ENCODE results near the gene EMD.
"Not testable (repeated sequence)": the region's sequence is repeated elsewhere in the genome, so short reads cannot be mapped to it uniquely, and the experiment has no call there.

The EMD gene

DNA sequence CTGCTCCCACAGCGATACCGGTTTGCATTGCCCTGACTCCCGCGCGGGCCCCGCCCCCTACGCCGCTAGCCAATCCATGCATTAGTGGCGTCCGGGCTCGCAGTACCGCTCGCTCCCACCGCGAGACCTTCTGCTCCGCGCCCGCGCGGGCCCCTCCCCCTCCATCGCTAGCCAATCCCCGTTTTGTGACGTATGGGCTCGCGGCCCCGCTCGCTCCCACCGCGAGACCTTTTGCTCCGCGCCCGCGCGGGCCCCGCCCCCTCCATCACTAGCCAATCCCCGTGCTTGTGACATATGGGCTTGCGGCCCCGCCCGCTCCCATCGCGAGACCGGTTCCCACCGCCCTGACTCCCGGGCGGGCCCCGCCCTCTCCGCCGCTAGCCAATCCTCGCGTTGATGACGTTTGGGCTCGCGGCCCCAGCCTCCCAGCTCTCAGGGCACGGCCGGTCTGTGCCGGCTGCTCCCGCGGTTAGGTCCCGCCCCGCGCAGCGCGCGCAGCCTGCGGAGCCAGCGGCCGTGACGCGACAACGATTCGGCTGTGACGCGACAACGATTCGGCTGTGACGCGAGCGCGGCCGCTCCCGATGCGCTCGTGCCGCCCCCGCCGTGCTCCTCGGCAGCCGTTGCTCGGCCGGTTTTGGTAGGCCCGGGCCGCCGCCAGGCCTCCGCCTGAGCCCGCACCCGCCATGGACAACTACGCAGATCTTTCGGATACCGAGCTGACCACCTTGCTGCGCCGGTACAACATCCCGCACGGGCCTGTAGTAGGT, at the start of gene EMD:
Gene EMD, plus strand, starts transcription at position 497 of the 770 bp plus-strand sequence. Its CDS starts 190 bp downstream, at position 687.
- DNase-seq: peak; percentile 92 to 95

- DNase-seq: no peak
These were observed 46.5 kb upstream of the EMD start for GRCh38 chrX:154332561-154332960.

DNA sequence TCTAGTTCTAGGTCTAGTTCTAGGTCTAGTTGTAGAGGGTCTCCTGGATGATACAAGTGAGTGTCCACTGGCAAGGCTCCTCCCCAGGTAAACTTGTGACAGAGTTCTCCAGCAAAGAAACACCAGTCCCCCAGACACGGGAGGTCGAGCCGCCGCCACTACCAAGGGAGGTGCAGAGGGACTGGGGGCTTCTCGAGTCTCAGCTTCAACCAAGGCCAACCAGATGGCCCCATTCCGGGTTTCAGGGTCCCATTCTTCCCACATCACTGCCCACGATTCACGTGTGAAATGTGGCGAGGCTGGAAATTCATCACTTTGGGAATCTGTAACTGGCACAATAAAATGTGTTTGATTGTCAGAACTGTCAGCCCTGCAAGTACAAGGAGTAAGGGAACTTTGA, 46.0 kb upstream of the EMD start:
- no peak for DNase-seq

- no peak for DNase-seq
These were observed 45.2 kb upstream of the EMD start for GRCh38 chrX:154333837-154334271.

- DNase-seq: no peak
These were observed 44.6 kb upstream of the EMD start for GRCh38 chrX:154334496-154334895.

- DNase-seq: not testable (repeated sequence)
These were observed 37.4 kb upstream of the EMD start for GRCh38 chrX:154341399-154342298.

DNA sequence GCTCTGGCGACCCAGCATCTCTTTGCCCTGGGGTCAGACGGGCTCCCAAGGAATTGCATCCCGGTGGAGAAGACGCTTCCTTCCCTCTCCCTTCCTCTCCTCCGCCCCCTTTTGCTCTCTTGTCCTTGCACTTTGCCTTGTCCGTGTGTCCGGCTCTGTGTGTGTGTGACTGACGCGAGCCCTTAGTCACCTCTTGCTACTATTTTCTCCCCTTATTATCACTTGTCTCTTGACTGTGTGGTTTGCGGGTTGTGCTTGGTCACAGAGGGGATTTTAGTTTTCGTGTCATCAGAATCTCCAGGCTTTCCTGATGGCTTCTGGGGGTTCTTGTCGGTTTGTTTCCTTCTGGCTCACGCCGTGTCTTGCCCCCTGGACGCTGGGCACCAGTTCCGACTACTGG, 36.0 kb upstream of the EMD start:
- DNase-seq: not testable (repeated sequence)

- not testable (repeated sequence) for DNase-seq
These were observed 35.5 kb upstream of the EMD start for GRCh38 chrX:154343620-154344019.

GRCh38 chrX:154348114-154348531, 31.0 kb upstream of the EMD start:
- DNase-seq: no peak

- no peak for DNase-seq
These were observed 30.3 kb upstream of the EMD start for GRCh38 chrX:154348646-154349358.

GRCh38 chrX:154349359-154349935, 29.6 kb upstream of the EMD start:
- DNase-seq: no peak

- no peak for DNase-seq
These were observed 29.1 kb upstream of the EMD start for GRCh38 chrX:154349979-154350378.

DNA sequence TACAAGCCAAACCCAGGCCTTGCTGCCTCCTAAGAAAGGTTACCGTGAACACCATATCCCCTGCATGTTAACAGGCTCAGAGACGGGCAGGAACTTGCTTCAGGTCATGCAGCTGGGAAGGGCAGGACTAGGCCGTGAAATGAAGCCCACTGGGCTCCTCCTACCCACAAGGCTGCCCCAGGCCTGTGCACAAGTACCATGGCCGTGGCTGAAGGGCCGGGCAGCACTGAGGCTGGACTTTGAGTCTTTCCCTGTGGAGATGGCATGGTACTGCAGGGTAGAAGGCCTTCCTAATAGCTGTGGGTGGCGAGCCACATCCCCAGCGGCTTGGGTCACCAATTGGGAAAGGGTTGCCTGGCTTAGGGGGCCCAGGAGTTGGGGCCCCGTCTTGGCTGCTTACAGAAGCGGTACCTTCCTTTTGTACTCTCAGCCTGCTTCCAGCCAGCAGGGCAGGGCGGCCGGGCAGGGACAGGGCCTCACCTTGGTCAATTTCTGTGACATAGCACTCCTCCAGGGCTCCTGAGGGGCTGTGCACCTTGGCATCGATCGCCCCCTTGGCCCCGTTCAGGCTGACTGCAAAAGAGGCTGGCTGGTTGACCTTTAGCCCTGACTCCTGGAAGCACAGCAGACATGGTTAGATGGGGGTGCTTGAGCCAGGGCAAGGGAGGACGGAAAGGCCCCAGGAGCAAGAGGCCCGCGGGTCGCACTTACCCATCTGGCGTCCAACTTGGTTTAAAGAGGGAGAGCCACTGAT, 28.5 kb upstream of the EMD start:
- no peak for DNase-seq

DNA sequence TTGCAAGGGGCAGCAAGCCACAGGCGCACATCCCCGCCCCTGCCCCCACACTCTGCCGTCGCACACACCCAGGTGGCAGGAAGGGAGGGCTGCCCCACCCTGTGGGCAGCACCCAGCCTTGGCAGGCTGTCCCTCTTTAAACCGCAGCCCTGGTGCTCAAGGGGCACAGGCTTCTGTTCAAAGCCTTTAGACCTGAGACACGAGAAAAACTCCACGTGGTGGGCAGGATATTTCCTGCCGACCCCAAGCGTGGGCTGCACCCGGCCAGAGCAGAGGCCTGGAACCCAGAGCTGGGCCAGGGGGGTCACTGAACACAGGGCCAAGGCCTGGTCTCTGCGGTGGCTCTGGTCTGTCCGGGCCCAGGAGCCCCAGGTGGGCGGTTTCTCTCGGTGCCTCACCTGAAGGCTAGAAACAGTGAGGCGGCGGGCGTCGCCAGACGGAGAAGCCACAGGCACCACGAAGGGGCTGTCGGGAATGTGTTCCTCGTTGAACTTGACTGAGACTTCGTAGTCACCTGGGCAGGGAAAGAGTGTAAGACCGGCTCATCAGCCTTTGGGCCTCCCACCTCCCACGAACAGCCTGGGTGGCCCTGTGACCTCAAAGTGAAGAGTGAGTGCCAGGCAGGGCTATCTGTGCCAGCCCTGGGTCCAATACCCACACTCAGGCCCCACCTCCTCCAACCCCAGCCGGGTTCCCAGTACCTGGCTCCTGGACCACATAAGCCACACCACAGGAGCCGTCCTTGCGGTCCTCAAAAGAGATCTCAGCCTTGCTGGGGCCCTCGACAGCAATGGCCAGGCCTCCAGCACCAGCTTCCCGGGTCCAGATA, 27.7 kb upstream of the EMD start:
- no peak for DNase-seq

- DNase-seq: no peak
These were observed 27.1 kb upstream of the EMD start for GRCh38 chrX:154352012-154352401.

GRCh38 chrX:154352466-154352865, 26.6 kb upstream of the EMD start:
- DNase-seq: no peak

- DNase-seq: no peak
These were observed 25.8 kb upstream of the EMD start for GRCh38 chrX:154353172-154353843.

- DNase-seq: no peak
These were observed 25.1 kb upstream of the EMD start for GRCh38 chrX:154354013-154354412.

GRCh38 chrX:154354516-154354915, 24.6 kb upstream of the EMD start:
- no peak for DNase-seq

DNA sequence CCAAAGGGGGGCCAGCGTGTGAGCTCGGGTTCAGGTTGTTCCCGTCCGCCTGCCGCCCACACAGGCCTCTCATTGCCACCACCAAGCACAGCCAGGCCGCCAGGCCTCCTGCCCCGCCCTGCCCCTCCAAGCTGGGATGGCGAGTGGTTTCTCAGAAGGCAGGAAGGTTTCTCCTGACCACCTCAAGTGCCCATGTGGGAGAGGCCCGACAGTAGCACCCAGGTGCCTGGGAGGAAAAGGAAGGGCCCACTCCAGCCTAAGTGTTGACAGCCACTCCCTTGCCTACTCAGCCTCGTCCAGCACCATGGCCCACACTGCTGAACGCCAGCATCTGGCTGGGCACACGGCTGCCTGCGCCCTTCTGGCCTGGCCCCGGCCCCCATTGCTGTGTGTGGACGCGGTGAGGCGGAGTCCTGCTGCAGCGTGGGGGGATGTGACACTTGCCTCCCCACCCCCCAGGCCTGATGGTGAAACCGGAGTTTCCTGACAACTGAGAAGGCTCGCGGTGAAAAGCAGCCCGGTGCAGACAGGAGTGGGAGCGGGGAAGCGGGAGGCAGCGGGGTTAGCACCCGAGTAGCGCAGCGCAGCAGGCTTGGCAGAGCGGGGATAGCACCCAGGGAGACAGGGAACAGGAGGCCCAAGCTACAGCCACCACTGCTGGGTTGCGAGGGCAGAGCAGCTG, 23.9 kb upstream of the EMD start:
- DNase-seq: no peak
